Left forelimb (tissue), 1 donor: Measurements from ENCODE around the gene ADGRF5.

Experiments
- DNase-seq: peaks from one replicate; pipeline ENCODE4 v3.0.0-alpha.2; 2018; ENCODE audit warnings: low spot score

ADGRF5 gene

DNA sequence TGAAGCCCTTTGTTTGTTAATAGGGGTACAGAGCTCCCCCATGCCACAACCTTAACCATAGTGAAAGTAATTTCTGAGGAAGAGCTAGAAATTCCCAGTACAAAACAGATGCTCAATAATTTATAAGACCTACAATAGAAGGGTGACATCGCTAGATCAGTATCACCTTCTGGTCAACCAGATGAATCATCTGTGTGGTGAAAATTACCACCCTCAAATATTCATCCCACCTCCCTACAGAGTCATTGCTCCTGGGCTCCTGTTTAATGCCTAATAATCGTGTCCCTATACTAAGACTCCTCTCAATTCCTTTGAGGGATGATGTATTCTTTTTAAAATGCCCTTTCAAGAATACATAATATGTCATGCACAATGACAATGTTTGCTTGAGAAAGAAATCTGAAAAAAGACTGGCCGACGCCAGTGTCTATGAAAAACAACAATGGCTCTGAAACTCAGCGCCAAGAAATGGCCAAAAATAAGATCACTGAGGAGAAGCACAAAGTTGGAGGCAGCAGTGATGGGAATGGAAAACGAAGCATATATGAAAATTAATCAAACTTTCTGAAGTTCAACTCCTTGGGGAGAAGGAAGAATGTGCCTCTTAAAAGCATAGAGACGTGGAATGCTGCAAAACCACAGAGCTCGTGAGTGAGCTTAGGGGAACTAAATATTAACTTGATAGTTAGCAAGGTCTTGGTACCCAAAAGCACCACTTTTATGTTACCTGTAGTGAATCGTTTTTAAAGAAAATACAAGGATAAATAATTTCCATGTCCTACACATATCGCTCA lies 11.0 kb upstream of the ADGRF5 start:
- DNase-seq: no peak

DNA sequence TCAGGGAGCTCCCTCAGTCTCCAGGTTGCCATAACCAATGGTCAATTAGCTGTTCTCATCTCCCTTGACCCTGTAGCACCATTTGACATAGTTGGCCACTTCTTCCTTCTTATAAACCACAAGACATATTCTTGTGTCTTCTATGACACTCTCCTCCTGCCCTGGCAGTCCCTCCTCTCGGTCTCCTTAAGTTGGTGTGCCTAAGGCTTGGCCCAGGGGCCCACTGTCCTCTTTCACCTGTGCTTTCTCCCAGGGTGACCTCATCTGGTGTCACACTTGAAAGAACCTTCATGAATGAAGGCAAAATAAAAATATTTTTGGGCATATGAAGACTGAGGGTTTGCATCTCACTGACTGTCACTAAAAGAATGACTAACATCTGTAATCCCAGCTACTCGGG lies 9.7 kb upstream of the ADGRF5 start:
- no peak for DNase-seq

DNA sequence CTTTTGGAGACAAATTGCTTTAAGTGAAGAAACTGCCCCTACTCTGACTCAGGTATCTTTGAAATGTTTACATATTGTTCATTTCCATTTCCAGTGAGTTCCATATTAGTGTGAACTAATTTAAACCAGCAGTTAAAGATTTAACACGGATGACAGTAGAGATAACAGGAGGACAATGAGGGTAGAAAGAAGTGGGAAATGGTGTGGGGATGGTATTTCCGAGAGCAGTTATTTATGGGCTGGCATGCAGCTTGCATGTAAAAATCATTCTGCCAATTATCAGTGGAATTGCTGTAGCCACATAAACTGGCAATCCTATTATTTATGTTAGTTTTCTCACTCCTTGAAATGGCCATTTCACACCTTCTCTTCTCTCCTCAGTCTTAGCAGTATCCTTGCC lies 8.6 kb upstream of the ADGRF5 start:
- DNase-seq: no peak

DNA sequence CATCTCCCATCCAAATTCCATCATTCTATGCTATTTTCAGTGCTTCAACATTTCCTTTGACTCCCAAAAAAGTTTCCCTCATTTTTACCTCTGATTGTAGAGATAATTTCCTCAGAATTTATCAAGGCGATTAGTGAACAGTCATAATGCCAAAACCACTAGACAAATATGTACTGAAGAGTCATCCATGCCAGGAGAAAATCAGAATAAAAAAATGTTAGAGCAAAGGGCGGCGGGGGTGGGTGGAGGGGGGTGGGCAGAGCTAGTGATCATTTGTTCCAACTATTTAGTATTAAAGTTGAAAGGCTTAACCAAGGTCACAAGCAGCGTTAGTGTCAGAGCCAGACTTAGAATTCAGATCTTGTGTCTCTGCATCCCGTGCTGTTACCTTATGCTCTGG lies 5.3 kb upstream of the ADGRF5 start:
- no peak for DNase-seq

DNA sequence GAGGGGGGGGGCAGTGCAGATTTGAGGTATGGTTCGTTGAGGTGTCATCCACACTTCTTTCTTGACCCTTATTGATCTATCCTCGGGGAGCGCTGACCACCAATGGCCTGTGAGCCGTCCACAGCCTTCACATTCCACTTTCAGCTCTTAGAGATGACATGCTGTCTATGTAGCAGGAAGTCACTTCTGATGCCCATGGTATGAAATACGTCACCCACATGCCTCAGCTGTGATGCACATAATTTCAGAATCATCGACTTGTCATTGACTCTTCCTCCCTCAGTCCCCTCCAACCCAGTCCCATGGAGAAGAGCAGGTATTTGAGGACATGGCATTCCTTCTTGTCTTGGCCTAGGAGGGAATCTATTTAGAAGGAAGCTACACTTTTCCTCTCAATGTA lies 4.7 kb upstream of the ADGRF5 start:
- DNase-seq: no peak

DNA sequence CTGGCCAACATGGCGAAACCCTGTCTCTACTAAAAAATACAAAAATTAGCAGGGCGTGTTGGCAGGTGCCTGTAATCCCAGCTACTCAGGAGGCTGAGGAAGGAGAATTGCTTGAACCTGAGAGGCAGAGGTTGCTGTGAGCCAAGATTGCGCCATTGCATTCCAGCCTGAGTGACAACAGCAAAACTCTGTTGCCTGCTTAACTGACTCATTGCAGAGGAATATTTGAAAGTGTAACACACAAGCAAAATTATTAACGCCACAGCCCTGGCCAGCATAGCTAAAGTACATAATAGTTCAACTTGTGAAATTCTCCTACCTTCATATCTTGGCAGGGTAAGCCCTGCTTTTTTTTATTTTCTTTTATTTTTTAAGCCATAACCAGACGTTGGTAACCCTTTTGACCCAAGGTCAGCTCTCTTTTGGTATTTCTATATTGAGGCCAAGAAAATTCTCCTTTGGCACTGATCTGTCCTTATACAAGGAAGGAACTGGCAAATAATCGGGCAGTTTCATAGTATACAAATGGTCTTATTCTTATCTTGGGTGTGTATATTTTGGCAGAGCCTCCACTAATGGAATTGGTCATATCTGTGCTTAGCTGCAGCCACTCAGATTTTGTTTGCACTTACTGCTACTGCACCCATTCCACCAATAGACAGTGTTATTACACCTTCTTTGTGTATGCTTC lies 4.0 kb upstream of the ADGRF5 start:
- no peak for DNase-seq

DNA sequence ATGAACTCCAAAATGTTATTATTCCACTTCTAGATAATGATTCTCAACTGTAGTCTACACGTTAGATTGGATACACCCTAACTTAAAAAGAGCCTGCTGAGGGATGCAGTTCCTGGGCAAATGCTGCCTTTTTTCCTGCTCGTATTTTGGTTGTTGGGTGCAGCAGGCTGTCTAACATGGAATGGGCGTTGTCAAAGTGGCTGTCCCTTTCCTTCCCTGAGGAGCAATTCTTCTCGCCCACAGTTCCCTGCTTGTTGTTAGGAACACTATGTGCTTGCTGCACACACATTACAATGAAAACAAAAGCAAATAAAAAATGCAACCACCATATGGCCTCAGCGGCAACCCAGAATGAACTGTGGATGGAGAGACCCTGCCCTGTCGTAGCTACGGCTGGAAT lies 1.7 kb upstream of the ADGRF5 start:
- no peak for DNase-seq

DNA sequence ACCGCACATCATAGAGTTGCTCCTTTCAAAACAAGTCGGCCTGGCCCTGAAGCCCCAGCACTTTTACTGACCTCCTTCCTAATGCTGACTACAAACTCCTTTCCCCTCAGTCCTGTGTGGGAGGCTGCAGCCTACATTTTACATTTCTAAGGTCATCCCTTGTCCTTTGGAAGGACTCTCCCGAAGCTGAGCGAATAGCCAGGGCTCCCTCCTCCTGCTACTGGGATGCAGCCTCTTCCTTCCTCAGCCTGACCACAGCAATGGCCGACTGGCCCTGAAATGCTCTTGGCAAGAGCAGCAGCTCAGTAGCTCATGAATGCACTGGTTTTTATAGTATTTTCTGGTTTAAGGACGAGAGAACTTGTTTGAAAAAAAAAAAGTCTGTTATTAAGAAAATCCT lies 679 bp downstream of the ADGRF5 start:
- no peak for DNase-seq

DNA sequence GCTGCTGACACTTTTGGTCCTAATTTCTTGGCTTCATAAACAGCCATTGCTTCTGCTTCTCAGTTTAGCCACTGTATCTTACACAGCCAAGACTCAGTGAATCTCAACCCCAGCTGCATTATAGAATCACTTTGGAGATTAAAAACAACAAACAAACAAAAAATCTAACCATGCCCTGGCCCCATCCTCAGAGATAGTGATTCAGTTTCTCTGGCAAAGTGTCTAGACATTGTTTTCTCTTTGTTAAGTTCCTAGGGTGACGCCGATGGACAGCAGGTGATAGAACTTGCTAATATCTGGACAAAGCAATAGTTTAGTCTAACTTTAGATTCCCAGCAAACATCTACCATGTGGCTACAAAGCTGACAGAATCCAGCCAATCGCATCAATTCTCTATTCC lies 2.9 kb downstream of the ADGRF5 start:
- no peak for DNase-seq

DNA sequence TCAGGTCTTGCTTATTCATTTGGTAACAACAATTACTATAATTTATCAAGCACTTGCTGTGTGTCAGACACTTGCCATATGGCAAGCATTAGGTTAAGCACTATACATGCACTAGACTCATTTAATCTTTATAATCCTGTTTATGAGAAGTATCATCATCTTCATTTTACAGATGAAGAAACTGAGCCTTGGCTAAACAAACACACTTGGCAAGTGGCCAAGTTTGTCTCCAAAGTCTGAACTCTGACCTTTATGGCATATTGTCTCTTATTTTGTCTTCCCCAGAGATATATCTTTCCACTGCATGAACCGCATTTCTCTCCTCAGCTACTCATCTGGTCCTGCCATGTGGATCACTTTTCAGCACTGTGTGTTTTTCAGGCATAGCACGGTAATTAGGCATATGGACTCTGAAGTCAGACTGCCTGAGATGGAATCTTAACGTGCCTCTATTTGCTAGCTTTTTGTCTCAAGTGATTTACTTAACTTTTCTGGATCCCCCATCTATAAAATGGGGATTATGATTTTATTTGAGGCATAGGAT lies 4.7 kb downstream of the ADGRF5 start:
- no peak for DNase-seq

DNA sequence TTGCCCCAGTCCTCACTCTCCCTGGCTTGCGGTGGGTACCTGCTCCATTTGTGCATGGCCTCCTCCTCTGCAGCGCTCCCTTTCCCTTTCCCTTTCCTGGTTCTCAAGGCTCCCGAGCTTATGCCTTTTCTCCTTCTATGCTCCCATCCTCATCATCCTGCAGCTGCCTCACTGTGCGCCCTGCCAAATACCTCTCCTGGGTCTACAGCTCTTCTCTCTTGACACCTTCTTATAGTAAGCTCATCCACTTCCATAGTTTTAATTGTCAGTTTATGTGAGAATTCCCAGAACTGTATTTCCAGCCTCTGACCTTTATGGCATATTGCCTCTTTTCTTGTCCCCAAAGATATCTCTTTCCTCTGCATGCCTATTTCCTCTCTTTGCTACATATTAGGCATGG lies 5.9 kb downstream of the ADGRF5 start:
- no peak for DNase-seq

DNA sequence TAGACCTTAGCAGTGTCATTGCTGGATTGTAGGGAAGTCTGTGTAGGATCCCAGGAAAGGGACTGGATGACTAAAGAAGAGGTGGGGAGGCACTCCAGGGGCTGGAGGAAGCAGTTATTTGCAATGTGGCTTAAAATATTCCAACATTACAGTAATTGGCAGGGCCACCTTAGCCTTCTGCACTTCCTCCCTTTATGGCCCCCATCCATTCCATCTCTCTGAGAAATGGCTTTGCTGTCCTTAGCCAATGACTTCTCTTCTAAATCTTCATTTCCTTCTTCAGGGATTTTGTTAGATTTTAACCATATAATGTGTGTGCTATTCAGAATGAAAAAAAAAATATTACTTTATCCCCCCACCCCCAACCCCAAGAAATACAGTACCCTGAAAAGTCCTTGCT lies 6.4 kb downstream of the ADGRF5 start:
- DNase-seq: no peak

DNA sequence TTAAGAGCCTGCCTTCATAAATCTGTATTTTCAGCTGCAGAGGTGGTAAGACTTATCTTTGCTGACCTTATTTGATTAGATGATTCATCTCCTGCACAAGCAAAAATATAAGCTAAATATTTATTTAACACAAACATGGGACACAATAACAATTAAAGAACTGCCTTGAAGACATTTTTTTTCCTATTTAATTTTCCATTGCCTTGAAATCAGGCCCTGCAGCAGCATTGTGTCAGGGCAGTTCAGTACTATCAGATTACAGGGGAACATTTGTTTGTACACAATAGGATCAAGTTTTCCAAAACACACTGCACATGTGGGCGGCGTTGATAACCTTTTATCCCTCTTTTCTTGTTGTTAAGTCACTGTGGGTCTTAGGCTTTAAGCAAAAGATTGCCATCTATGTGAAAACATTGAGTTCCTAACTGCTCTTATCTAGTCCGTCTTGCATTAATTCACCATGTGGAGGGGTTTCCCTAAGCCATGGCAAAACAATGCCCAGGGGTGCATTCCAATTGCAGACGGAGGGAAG lies 7.4 kb downstream of the ADGRF5 start:
- no peak for DNase-seq

DNA sequence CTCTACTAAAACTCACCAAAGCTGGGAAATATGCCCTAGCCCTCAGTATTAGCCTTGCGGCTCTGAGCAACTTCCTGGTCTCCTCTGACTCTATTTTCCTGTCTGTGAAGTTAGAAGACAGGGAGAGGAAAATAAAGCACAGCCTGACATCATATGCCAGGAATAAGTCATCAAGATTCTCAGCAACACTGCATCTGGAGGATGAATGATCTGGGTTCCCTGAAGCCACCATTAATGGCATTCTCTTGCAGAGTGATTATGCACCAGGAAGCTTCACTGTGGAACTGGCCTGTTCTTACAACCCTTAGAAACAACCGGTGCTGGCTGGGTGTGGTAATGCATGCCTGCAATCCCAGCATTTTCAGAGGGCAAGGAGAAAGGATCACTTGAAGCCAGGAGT lies 12.4 kb downstream of the ADGRF5 start:
- no peak for DNase-seq

DNA sequence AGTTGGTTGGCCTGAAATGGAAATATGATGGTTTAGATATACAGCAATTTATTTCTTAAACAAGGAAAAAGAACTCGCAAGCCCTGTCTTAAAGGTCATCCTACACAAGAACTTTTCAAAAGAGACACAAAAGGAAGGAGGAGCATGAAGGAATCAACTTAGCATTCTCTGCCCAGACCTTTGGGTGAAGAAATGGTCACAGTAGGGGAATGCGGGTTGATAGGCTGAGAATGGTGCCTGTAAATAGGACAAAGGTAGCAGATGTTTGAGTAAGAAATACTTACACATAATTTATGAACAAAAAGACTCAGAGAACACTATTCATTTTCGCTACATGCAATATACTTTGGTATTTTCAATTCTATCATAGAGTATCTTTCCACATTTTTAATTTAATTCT lies 15.0 kb downstream of the ADGRF5 start:
- no peak for DNase-seq

DNA sequence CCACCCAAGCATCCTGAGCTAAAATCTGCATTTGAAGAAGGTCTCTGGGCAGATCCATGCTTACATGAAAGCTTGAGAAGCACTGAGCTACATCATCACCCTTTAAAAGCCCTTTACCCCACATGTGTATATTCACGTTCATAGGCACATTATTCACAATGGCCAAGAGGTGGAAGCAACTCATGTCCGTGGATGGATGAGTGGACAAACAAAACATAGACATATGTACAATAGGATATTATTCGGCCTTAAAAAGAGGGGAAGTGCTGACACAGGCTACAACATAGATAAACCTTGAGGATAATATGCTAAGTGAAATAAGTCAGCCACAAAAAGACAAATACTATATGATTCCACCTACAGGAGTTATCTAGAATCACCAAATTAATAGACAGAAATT lies 17.6 kb downstream of the ADGRF5 start:
- no peak for DNase-seq

DNA sequence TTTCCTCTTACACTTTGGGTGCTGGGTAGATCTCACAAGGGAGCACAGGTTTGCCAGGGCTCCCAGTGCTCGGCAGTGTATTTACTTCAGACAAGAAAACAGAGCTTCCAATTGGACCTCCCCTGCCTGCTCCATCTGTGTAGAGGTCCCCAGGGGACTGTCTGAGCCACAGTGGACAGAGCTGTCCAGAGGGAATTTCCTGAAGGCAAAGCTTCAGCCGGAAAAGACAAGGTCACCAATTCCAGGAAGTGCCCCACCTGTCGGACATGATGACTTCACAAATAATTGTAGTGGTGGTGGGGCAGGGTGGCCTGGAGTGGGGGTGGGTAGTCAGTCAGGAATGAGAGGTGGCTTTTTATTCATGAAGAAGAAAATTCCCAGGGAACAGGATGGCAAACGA lies 18.6 kb downstream of the ADGRF5 start:
- DNase-seq: no peak

DNA sequence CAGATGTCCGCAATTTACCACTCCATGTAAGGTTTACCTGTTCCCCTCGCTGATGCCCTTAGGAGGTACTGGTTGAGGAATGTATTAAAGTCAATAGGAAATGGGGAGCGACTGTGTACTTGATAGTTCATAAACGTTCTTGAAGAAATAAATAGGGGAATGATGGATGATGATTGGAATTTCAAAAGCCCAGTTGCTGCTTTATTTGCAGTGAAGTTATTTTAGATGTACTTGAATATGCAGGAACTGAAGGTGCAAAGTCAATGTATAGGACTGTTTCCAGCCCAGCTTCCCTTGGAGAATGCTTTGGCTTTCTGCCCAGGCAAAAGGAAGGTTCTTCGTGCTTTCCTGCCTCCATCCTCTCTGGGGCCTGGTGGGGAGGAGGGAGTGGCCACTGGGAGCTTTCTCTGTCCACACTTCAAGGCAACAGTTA lies 19.8 kb downstream of the ADGRF5 start:
- DNase-seq: no peak

DNA sequence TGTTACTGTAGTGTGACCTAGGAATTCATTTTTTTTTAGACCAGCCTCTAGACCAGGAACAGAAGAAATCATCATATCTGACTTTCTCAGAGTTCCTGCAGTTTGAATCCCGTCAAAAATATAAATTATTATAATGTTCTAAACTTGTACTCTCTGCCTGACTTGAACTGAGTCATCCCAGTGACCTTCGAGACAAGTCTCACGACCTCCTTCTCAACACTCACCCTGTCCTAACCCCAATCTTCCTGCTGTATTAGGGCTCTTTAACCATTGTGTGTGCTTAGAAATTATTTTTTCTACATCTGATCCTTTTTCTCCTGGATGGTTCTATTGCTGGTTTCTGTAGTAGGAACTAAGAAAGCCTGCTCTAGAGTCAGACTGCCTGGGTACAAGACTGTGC lies 21.5 kb downstream of the ADGRF5 start:
- no peak for DNase-seq

DNA sequence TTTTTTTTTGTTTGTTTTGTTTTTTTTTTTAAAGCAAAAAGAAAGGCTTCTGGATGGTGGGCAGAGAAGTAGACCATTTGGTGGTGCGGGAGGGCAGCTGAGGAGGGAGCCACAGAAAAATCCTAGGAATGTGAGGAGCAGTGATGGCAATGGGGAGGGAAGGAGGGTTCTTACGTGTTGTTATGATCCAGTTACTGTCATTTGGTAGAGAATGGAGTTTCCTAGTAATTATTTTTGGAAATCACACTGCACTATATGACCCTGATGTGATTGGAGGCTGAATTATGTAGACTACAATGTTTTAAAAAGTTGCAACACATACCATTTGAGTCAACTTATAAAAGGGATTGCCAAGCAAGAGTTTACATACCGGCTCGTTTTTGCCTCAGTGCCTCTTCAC lies 22.1 kb downstream of the ADGRF5 start:
- no peak for DNase-seq

DNA sequence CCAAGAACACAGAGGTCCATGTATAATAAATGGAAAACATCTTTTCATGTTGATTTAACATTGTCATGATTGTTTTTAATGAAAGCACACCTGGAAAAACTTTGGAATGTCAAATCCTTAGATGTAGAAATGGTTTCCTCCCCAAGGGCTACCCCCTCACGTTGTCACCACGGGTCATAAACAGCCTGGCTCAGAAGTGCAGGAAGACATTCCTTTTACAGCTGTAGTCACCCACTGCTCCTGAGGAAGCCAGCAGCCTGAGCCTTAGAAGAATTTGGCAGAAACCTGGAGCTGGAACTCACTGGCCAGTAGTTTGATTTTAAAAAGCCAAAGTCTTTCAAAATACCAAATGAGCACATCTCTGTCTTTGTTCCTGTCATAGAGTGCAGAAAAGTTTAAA lies 23.7 kb downstream of the ADGRF5 start:
- DNase-seq: no peak

DNA sequence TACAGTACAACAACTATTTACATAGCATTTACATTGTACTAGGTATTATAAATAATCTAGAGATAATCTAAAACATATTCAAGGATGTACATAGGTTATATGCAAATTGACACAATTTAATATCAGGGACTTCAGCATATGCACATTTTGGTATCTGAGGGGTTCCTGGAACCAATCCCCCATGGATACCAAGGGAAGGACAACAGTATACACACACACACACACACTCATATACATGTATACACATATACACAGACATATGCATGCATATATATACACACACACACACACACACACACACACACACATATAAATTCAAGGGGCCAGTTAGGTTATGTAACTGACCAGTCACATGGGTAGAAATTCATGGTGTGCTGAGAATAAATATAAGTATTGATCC lies 24.9 kb downstream of the ADGRF5 start:
- no peak for DNase-seq

DNA sequence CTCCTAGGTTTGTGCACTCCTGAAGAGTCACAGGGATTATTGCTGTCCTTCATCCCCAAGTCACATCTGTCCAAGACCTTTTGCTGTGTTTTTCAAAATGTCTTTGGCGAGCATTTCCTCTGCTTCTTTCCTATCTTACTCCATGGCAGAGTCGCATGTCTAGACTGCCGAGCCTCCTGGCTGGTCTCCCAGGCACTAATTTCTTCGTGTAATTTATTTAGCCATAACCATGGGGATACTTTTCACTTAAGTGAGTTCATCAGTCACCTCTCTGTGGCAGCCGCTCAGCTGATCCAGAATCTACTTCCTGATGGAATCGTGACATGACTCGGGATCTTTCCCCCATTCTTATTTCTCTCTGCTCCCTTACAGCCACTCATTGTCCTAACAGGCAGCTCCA lies 25.8 kb downstream of the ADGRF5 start:
- no peak for DNase-seq
